Neural cell (in vitro differentiated cells): ENCODE results near the gene FOXL2. TPM values are rescaled to one million over a fixed set of nuclear protein-coding genes. Genes with fewer than 3 reads are reported as not detected.

ENCODE experiments used
- H2AFZ ChIP-seq: fragments of 200-600, 300-800 bp; sonication (generic), shearing (Covaris generic); 2 replicates; pipeline ENCODE4 v1.6.0; 2014; ENCODE audit warnings: low read depth, mild to moderate bottlenecking, antibody characterized with exemption, low read length, moderate library complexity
- H3F3A ChIP-seq: fragments of 200-600 bp; shearing (Covaris generic); 2 replicates; pipeline ENCODE4 v1.6.1; 2016; ENCODE audit warnings: mild to moderate bottlenecking, moderate library complexity, mixed read lengths, antibody characterized with exemption, low read length; ENCODE audit not compliant: insufficient read depth, poor library complexity, severe bottlenecking
- H3K27ac ChIP-seq: fragments of 200-600, 300-800 bp; sonication (generic), shearing (Covaris generic); 2 replicates; pipeline ENCODE4 v1.5.1; 2014; ENCODE audit warnings: mild to moderate bottlenecking, low read length, moderate library complexity
- H3K27me3 ChIP-seq: fragments of 300-800, 200-600 bp; sonication (generic), shearing (Covaris generic); 2 replicates; pipeline ENCODE4 v1.6.0; 2014; ENCODE audit warnings: mild to moderate bottlenecking, low read depth, low read length, moderate library complexity; ENCODE audit not compliant: insufficient read depth
- H3K36me3 ChIP-seq: fragments of 300-800, 200-600 bp; sonication (generic), shearing (Covaris generic); 2 replicates; pipeline ENCODE4 v1.5.1; 2014; ENCODE audit warnings: mild to moderate bottlenecking, antibody characterized with exemption, low read length, moderate library complexity; ENCODE audit not compliant: insufficient read depth
- H3K4me2 ChIP-seq: fragments of 300-800, 200-600 bp; sonication (generic), shearing (Covaris generic); 2 replicates; pipeline ENCODE4 v1.6.0; 2014; ENCODE audit warnings: mild to moderate bottlenecking, low read length
- H3K4me3 ChIP-seq: fragments of 300-800, 200-600 bp; sonication (generic), shearing (Covaris generic); 2 replicates; pipeline ENCODE4 v1.5.1; 2014; ENCODE audit warnings: mild to moderate bottlenecking, low read length, moderate library complexity
- H3K79me2 ChIP-seq: fragments of 200-600 bp; shearing (Covaris generic); replicated peaks from 2 replicates; pipeline ENCODE4 v1.6.0; 2014; ENCODE audit warnings: mild to moderate bottlenecking, low read length, moderate library complexity; ENCODE audit not compliant: insufficient read depth
- H3K9ac ChIP-seq: fragments of 300-800, 200-600 bp; sonication (generic), shearing (Covaris generic); 2 replicates; pipeline ENCODE4 v1.6.1; 2016; ENCODE audit warnings: mild to moderate bottlenecking, low read length, mixed read lengths
- H3K9me2 ChIP-seq: fragments of 200-600 bp; shearing (Covaris generic); 2 replicates; pipeline ENCODE4 v1.6.1; 2016; ENCODE audit warnings: mild to moderate bottlenecking, low read length, mixed read lengths; ENCODE audit not compliant: insufficient read depth
- H3K9me3 ChIP-seq: fragments of 200-600, 300-800 bp; sonication (generic), shearing (Covaris generic); 2 replicates; pipeline ENCODE4 v1.6.1; 2016; ENCODE audit warnings: mild to moderate bottlenecking, mixed run types, low read length, moderate library complexity, mixed read lengths
- H4K20me1 ChIP-seq: fragments of 200-600 bp; shearing (Covaris generic); 2 replicates; pipeline ENCODE4 v1.6.1; 2016; ENCODE audit warnings: mild to moderate bottlenecking, mixed run types; ENCODE audit not compliant: insufficient read depth
- CTCF ChIP-seq: fragments of 450-650 bp; IDR thresholded peaks from 2 replicates; pipeline ENCODE4 v1.5.1; 2014; ENCODE audit warnings: antibody characterized with exemption, mild to moderate bottlenecking, moderate library complexity; ENCODE audit not compliant: poor library complexity, severe bottlenecking
- EP300 ChIP-seq: fragments of 450-650 bp; conservative IDR thresholded peaks from 2 replicates; pipeline ENCODE4 v1.6.1; 2014; ENCODE audit warnings: antibody characterized with exemption, mild to moderate bottlenecking, moderate library complexity; ENCODE audit not compliant: poor library complexity, severe bottlenecking
- EZH2 ChIP-seq: fragments of 200-600, 300-800 bp; shearing (Covaris generic), sonication (generic); IDR thresholded peaks from 2 replicates; pipeline ENCODE4 v1.6.1; 2014; ENCODE audit warnings: antibody characterized with exemption, low read length, borderline replicate concordance, mild to moderate bottlenecking; ENCODE audit not compliant: insufficient read depth, poor library complexity, severe bottlenecking
- MXI1 ChIP-seq: fragments of 450-650 bp; conservative IDR thresholded peaks from 2 replicates; pipeline ENCODE4 v1.6.1; 2014; ENCODE audit warnings: antibody characterized with exemption, mild to moderate bottlenecking; ENCODE audit not compliant: poor library complexity, severe bottlenecking
- POLR2AphosphoS5 ChIP-seq: IDR thresholded peaks from 2 replicates; pipeline ENCODE4 v1.6.1; 2012
- RAD21 ChIP-seq: fragments of 450-650 bp; conservative IDR thresholded peaks from 2 replicates; pipeline ENCODE4 v1.6.1; 2014; ENCODE audit warnings: antibody characterized with exemption, mild to moderate bottlenecking, moderate library complexity
- REST ChIP-seq: IDR thresholded peaks from 2 replicates; pipeline ENCODE4 v1.6.1; 2012; ENCODE audit warnings: borderline replicate concordance
- SMC3 ChIP-seq: fragments of 450-650 bp; conservative IDR thresholded peaks from 2 replicates; pipeline ENCODE4 v1.6.1; 2014; ENCODE audit warnings: antibody characterized with exemption, mild to moderate bottlenecking, moderate library complexity; ENCODE audit not compliant: poor library complexity
- TAF1 ChIP-seq: IDR thresholded peaks from 2 replicates; pipeline ENCODE4 v1.6.1; 2012; ENCODE audit warnings: low read depth
- polyA plus RNA-seq: library from polyadenylated mRNA; depleted of rRNA; stranded (reverse); fragments of >200 nt; gene quantifications from 2 replicates; pipeline ENCODE4 v1.2.3, GENCODE V29; 2014

Gene FOXL2
- polyA plus RNA-seq, 1 donor from 2014 or later = not detected

GRCh38 chr3:138941259-138941885, 5.6 kb downstream of the FOXL2 start:
- Histone ChIP-seq H3K36me3 (no peaks in the 10 kb centered on the region), H3K9me3 (no peaks in the 10 kb centered on the region), H4K20me1 (no peaks in the 10 kb centered on the region), H3K4me3 (no peak overlapping the region), H3K79me2 (no peaks in the 10 kb centered on the region), H3K27ac (no peak overlapping the region), H2AFZ (no peak overlapping the region), H3K9me2 (no peaks in the 10 kb centered on the region), H3K9ac (no peak overlapping the region), H3K4me2 (no peak overlapping the region), H3F3A (no peaks in the 10 kb centered on the region), H3K27me3 (peaks cover 99% of the 10 kb centered on the region)
- TF ChIP-seq REST (no peak), SMC3 (no peak), MXI1 (no peak), CTCF (no peak), TAF1 (no peak), EP300 (no peak), POLR2AphosphoS5 (no peak), RAD21 (no peak), EZH2 (no peak)

GRCh38 chr3:138940446-138940845, 6.5 kb downstream of the FOXL2 start:
- H3K9me2 ChIP-seq = no peaks in the 10 kb centered on the region
- no peaks in the 10 kb centered on the region for H3K79me2 ChIP-seq
- H3F3A ChIP-seq = no peaks in the 10 kb centered on the region
- H2AFZ ChIP-seq = no peak overlapping the region
- H3K9me3 ChIP-seq = no peaks in the 10 kb centered on the region
- peaks cover 100% of the 10 kb centered on the region for H3K27me3 ChIP-seq
- no peak overlapping the region for H3K4me2 ChIP-seq
- TF ChIP-seq MXI1 = no peak
- TF ChIP-seq RAD21 = no peak
- TF ChIP-seq CTCF = no peak
- TF ChIP-seq POLR2AphosphoS5 = no peak
- TF ChIP-seq EZH2 = no peak
- TF ChIP-seq TAF1 = no peak
- no peak for TF ChIP-seq REST
- TF ChIP-seq SMC3 = no peak
- no peak for TF ChIP-seq EP300
- H3K27ac ChIP-seq = no peak overlapping the region
- H4K20me1 ChIP-seq = no peaks in the 10 kb centered on the region
- H3K9ac ChIP-seq = no peak overlapping the region
- no peaks in the 10 kb centered on the region for H3K36me3 ChIP-seq
- no peak overlapping the region for H3K4me3 ChIP-seq
